Retinal pigment epithelial cell (primary cell): ENCODE measurements around the gene MILR1.

Experiments
- DNase-seq: peaks from one replicate; pipeline ENCODE4 v3.0.0-alpha.2; 2010; ENCODE audit warnings: low read depth
- H3K4me3 ChIP-seq: 2 replicates; pipeline ENCODE4 v1.5.1; 2011; ENCODE audit warnings: mild to moderate bottlenecking, low read length, control low read depth, moderate library complexity
- TF ChIP-seq, protein P1 (sequence below): conservative IDR thresholded peaks from 2 replicates; pipeline ENCODE4 v1.5.1; 2011; ENCODE audit warnings: low read depth, low read length, control low read depth, inconsistent platforms

MILR1 gene

DNA sequence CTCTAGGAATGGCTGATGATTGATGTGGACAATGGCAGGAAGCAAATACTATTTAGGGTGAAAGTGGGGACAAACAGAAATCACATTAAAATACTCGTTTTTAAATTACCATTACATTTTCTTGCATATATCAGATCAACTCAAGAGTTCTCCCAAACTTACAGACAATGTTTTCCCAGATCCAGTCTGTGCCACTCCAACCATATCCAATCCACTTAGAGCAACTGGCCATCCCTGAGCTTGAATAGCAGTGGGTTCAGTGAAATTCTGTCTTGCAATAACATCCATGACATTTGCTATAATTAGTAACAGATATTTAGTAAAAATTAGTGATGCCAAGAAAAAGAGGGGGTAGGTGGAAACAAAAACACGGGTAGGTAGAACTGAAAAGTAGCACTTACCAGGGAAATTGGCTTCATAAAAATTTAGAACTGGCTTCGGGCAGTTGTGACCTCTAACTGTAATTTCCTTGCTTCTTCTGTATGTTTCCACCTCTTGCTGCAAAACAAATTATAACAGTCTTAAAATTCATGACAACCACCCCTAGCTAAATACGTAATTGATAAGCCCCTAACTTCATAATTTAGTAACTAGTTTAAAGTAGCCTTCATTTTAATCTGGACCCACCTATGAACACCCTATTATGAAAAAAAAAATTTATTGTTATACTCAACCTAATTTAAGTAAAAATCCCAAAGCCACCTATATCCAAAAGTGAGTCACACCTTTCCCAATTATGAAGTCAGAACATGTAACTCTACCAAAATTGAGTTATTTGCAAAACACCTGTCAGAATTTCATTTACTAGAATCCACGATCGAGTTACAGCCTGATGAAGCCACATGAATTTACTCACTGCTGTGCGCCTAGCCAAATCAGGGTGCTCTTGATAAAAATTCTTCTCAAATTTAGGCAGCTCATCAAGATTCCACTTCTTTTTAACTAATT is 55.2 kb downstream of the MILR1 start:
- TF ChIP-seq, protein P1, sequence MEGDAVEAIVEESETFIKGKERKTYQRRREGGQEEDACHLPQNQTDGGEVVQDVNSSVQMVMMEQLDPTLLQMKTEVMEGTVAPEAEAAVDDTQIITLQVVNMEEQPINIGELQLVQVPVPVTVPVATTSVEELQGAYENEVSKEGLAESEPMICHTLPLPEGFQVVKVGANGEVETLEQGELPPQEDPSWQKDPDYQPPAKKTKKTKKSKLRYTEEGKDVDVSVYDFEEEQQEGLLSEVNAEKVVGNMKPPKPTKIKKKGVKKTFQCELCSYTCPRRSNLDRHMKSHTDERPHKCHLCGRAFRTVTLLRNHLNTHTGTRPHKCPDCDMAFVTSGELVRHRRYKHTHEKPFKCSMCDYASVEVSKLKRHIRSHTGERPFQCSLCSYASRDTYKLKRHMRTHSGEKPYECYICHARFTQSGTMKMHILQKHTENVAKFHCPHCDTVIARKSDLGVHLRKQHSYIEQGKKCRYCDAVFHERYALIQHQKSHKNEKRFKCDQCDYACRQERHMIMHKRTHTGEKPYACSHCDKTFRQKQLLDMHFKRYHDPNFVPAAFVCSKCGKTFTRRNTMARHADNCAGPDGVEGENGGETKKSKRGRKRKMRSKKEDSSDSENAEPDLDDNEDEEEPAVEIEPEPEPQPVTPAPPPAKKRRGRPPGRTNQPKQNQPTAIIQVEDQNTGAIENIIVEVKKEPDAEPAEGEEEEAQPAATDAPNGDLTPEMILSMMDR = no peak
- peak overlapping the region; percentile 60 for H3K4me3 ChIP-seq
- DNase-seq = no peak

DNA sequence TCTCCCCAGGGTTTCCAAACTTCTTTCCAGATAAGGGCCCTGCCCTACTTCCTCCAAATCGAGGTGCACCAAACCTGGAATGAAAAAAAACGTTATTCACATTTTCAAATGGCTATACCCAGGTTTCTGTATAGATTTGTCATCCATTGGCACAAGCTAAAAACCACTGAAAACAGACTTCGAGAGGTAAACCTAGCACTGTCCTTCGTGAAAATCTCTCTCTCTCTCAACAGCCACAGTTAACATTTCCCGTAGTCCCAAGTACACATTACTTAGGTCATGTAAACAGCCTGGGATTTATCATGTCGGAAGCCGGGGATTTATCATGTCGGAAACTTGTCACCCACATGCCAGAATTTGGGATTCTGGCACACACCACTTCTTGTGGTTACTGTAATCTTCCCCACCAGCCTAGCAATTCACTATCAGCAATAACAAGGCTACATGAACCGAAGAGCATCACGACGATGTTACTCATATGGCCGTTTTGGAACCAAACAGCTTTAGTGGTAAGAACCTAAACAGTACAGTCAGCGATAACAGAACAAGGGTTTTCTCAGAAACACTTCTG is 55.9 kb downstream of the MILR1 start:
- H3K4me3 ChIP-seq = peak overlapping the region; percentile 60
- TF ChIP-seq, protein P1 = no peak
- DNase-seq = no peak

DNA sequence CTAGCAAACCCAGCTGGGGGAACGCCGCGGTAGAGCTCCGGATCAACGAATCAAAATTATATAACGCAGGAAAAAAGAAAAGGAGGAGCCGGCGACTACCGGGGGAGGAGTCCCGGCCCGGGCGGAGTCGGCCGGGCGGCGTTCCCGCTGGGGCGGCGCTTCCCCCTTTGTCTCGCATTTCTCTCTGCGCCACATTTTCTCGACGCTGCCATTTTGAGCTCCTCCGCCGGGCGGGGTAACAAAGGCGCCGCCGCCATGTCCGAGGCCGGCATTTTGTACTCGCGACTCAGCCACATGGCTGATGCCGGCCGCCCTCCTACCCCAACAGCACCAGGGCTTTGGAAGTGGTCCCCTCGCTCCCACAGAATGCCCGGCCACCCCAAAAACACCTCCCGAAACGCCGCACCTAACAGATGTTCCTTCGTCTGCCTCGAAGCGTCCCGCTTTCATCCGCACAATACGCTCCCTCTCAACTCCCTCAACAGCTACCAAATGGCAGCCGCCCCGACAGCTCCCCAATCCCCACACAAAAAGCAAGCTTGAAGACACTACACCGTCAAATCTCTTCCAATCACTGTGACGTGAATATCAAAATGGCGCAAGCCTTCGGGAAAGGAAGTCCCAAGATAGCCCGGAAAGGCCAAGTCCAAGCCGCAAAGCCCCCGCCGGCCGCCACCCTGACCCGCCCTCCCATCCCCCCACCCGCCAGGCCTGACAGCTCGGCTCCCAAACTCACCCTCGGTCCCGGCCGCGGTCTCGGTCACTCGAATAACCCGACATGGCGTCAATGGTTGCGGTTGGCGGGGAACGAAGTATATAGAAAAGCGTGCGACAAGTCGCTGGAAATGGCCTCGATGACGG is 56.7 kb downstream of the MILR1 start:
- TF ChIP-seq, protein P1 = no peak
- peak overlapping the region; percentile 60 for H3K4me3 ChIP-seq
- peak; percentile 49 for DNase-seq

DNA sequence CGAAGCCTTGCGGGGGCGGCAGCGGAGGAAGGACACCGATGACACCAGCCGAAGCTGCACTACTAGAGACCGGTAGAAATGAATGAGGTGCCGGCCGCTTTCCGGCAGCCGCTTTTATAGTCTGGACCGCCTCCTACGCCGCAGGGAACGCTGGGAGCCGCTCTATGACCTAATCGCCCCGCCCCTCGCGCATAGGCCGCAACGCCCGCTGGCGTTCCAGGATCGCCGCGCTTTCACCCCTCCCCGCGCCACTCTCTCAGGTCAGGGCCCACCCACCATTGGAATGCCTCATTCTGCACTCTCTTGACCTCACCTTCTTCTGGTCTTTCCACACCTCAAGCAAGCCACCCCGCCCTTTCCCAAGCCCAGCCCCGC is 57.3 kb downstream of the MILR1 start, which contains the start of gene DDX5:
DDX5 (minus strand) TSS at position 89 of the 375 bp plus-strand sequence. CDS start 170 bp downstream, outside the sequence.
- TF ChIP-seq, protein P1 = no peak
- peak within 1 kb of the TSS; percentile 60 for H3K4me3 ChIP-seq
- peak; percentile 92 for DNase-seq

DNA sequence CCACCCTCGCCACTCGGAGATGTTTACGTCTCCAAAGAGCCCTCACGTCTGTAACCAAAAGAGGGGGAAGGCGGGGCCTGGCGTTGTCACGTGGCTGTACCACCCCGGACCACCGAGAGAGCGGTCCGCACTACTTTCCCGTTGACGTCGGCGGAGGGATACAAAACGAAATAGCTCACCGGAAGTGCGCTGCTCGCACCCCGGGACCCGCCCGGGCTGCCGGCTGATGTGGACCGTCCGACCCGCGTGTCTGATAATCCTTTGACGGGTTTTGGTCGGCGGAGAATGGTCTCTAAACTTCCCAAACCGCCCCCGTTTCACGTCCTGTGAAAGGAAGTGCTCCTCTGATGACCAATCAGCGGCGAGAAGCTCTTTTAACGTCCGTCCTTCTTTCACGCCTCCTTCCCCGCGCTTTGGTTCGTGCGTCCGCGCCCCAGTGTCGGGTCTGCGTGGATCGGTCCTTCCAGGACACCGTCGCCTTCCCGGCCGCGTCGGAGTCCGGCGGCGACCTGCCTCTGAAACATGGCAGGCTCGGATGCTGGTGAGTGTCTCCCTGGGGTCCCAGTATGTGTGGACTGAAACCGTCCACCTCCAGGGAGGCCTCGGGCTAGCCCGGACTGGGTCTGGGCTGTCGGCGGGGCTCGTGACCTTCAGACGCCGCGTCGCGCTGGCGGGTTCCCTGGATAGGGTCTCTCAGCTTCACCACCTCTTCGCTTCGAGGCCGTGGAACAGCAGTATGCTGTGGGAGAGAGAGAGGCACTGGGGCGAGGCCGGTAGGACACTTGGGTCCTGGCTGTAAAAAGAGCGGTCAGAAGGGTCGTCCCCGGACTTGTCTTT is 57.9 kb downstream of the MILR1 start, which contains the start of gene CEP95:
CEP95 (plus strand) TSS at position 402 of the 837 bp plus-strand sequence; CDS start at position 523, 121 bp downstream.
- H3K4me3 ChIP-seq = peak within 1 kb of the TSS; percentile 60
- TF ChIP-seq, protein P1 = no peak
- DNase-seq = peak; percentile 91

DNA sequence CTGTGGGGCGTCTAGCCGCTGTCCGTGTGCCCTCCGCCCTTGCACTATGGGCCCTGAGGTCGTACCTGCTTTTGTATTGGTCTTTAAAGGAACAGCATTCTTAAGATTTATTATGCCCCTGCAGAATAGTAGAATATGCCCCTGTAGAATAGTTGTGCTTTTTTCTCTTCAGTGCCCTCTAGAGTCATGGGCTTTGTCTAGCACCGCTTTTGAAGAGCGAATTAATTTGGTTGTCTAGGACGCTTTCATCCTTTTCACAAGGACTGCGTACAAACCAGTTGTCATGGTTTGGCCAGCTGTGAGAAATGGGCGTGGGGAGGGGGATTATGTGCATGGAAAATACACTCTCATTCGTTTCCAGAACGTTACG is 58.5 kb downstream of the MILR1 start:
- TF ChIP-seq, protein P1 = peak; percentile 60
- H3K4me3 ChIP-seq = peak overlapping the region; percentile 60
- peak; percentile 63 for DNase-seq
